NCI-H1048 (cell line): Measurements from ENCODE around the gene IL37.

Experiments used
- DNase-seq: peaks from one replicate; lab custom pipeline; 2025; lab: John Stamatoyannopoulos, UW

IL37 gene

GRCh38 chr2:112910865-112911264 lies at the start of gene IL37:
Gene IL37 (plus strand): TSS chr2:112911165. CDS start chr2:112913013, 1,848 bp downstream.
- no peak for DNase-seq

GRCh38 chr2:112864072-112864471 lies 46.9 kb upstream of the IL37 start:
- DNase-seq, result no peak

GRCh38 chr2:112866128-112866835 lies 44.7 kb upstream of the IL37 start:
- no peak for DNase-seq

- DNase-seq, result no peak
These were observed 43.0 kb upstream of the IL37 start for GRCh38 chr2:112867701-112868631.

GRCh38 chr2:112869258-112869842 lies 41.6 kb upstream of the IL37 start:
- DNase-seq, result peak; percentile 30

GRCh38 chr2:112870841-112871835 lies 39.8 kb upstream of the IL37 start:
- DNase-seq, result no peak

GRCh38 chr2:112876257-112876970 lies 34.6 kb upstream of the IL37 start:
- no peak for DNase-seq

GRCh38 chr2:112876971-112877361 lies 34.0 kb upstream of the IL37 start:
- DNase-seq, result no peak

GRCh38 chr2:112877423-112877822 lies 33.5 kb upstream of the IL37 start:
- no peak for DNase-seq

- no peak for DNase-seq
These were observed 31.4 kb upstream of the IL37 start for GRCh38 chr2:112879491-112880041.

- no peak for DNase-seq
These were observed 30.9 kb upstream of the IL37 start for GRCh38 chr2:112880091-112880531.

- no peak for DNase-seq
These were observed 30.3 kb upstream of the IL37 start for GRCh38 chr2:112880696-112881095.

- no peak for DNase-seq
These were observed 29.6 kb upstream of the IL37 start for GRCh38 chr2:112881217-112881985.

- no peak for DNase-seq
These were observed 27.3 kb upstream of the IL37 start for GRCh38 chr2:112883669-112884068.

- peak; percentile 8 for DNase-seq
These were observed 26.0 kb upstream of the IL37 start for GRCh38 chr2:112884869-112885505.

GRCh38 chr2:112885506-112885902 lies 25.5 kb upstream of the IL37 start:
- no peak for DNase-seq

- DNase-seq, result no peak
These were observed 24.7 kb upstream of the IL37 start for GRCh38 chr2:112886291-112886690.

- no peak for DNase-seq
These were observed 22.8 kb upstream of the IL37 start for GRCh38 chr2:112887964-112888749.
